HEK293T (cell line): Measurements from ENCODE around the gene GNA15.

Source experiments
- ARNT ChIP-seq: fragments of 450-650 bp; IDR thresholded peaks from 2 replicates; pipeline ENCODE4 v1.6.1; 2017; ENCODE audit warnings: mild to moderate bottlenecking
- NFRKB ChIP-seq: fragments of 450-650 bp; IDR thresholded peaks from 2 replicates; pipeline ENCODE4 v1.6.1; 2016; ENCODE audit warnings: mild to moderate bottlenecking, moderate library complexity
- SP1 ChIP-seq: fragments of 450-650 bp; IDR thresholded peaks from 2 replicates; pipeline ENCODE4 v1.6.1; 2017

GRCh38 chr19:3096902-3097326 lies 38.9 kb upstream of the GNA15 start:
- no peak for TF ChIP-seq ARNT
- TF ChIP-seq SP1, result no peak
- no peak for TF ChIP-seq NFRKB
